ENCODE measurements around the gene TNFRSF21.

The TNFRSF21 gene

DNA sequence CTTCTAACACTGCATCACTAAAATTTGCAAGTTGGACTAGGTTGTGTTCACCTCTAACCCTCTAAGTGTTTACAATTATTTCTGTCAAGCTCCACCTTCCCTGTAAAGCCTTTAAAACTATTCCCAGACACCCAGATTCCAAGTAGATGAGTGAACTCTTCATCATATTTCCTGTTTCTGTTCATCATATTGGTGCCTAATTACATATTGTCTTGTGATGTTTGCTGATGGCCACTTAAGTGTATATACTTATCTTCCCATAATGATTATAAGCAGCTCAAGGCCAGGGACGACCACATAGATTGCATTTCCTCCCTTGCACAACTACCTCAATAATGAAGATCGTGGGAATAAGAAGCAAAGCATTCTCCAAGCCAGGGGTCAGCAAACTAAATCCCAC is 16.8 kb downstream of the TNFRSF21 start:
- WGBS, 2 experiments = 94 to 97% methylated on average over 2 of the region's 2 CpGs
- Histone ChIP-seq H3K4me1 (ENCODE audit: control insufficient read depth, insufficient read depth, low read length) (peaks cover 18% of the 10 kb centered on the region), H3K36me3 (ENCODE audit: control insufficient read depth, insufficient read depth, low read length) (no peaks in the 10 kb centered on the region), H3K27ac (ENCODE audit: insufficient read depth, low read depth, low read length, poor library complexity, severe bottlenecking) (no peak overlapping the region), H3K9me3 (ENCODE audit: control insufficient read depth, low read length) (no peaks in the 10 kb centered on the region), H3K4me3 (ENCODE audit: insufficient read depth, low read depth, low read length) (no peak overlapping the region), H3K27me3 (ENCODE audit: control insufficient read depth, insufficient read depth, low read length, poor library complexity, severe bottlenecking) (no peaks in the 10 kb centered on the region)

DNA sequence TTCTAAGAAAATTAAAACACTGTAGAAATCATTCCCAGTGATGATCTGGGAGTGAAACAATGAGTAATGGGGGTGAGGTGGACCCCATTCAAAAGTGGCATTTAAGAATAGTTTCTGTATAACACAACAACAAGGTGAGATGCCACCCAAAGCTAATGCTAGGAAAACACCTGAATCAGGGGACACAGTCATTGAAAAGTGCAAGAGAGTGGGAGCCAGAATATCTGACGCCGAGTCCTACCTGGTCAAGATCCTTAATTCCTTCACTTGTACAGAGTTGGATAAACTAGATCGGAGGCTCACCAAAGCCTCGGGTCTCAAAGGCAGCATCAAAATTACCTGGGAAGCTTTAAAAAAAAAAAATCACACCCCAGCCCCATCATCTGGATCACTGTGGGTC is 17.7 kb downstream of the TNFRSF21 start:
- Histone ChIP-seq H3K27me3 (ENCODE audit: control insufficient read depth, insufficient read depth, low read length, poor library complexity, severe bottlenecking) (no peaks in the 10 kb centered on the region), H3K36me3 (ENCODE audit: control insufficient read depth, insufficient read depth, low read length) (no peaks in the 10 kb centered on the region), H3K4me1 (ENCODE audit: control insufficient read depth, insufficient read depth, low read length) (peaks cover 18% of the 10 kb centered on the region), H3K27ac (ENCODE audit: insufficient read depth, low read depth, low read length, poor library complexity, severe bottlenecking) (no peak overlapping the region), H3K4me3 (ENCODE audit: insufficient read depth, low read depth, low read length) (no peak overlapping the region), H3K9me3 (ENCODE audit: control insufficient read depth, low read length) (no peaks in the 10 kb centered on the region)
- WGBS, 2 experiments = 91 to 93% methylated on average over 4 of the region's 4 CpGs

DNA sequence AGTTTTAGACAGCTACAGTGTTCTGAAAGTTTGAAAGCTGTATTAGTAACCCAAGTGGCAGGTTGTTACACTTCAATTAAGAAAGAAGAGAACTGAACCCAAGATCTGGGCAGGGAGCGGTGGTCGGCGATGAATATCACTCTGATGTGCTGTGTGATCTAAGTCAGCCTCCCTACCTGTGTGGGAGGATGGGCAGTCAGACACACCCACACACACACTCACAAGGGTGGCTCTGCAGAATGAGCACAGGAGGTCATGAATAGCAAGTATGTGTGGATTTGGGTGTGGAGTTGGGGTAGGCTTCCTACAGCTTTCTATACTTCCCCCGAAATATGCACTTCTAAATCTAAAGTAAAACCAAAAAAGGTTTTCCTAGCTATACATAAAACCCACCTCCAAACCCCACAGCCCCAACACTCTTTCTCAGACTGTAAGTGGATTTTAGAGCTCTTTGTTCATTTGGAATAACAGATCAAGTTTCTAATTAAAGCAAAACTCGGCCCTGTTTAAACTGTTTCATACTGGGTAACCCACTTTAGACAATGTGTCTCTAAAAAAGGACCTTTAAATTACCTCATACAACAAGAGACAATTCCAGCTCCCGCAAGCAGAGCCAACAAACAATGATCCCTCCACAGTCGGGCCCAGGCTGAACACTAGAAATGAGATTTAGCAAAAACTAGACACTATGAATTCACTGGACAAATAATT is 19.4 kb downstream of the TNFRSF21 start:
- no peak overlapping the region for H3K4me3 ChIP-seq (ENCODE audit: insufficient read depth, low read depth, low read length)
- H3K4me1 ChIP-seq (ENCODE audit: control insufficient read depth, insufficient read depth, low read length) = peaks cover 14% of the 10 kb centered on the region
- no peaks in the 10 kb centered on the region for H3K27me3 ChIP-seq (ENCODE audit: control insufficient read depth, insufficient read depth, low read length, poor library complexity, severe bottlenecking)
- H3K9me3 ChIP-seq (ENCODE audit: control insufficient read depth, low read length) = no peaks in the 10 kb centered on the region
- no peak overlapping the region for H3K27ac ChIP-seq (ENCODE audit: insufficient read depth, low read depth, low read length, poor library complexity, severe bottlenecking)
- peaks cover 5% of the 10 kb centered on the region for H3K36me3 ChIP-seq (ENCODE audit: control insufficient read depth, insufficient read depth, low read length)
- 87 to 96% methylated on average over 6 to 7 of the region's 7 CpGs for WGBS, 2 experiments

DNA sequence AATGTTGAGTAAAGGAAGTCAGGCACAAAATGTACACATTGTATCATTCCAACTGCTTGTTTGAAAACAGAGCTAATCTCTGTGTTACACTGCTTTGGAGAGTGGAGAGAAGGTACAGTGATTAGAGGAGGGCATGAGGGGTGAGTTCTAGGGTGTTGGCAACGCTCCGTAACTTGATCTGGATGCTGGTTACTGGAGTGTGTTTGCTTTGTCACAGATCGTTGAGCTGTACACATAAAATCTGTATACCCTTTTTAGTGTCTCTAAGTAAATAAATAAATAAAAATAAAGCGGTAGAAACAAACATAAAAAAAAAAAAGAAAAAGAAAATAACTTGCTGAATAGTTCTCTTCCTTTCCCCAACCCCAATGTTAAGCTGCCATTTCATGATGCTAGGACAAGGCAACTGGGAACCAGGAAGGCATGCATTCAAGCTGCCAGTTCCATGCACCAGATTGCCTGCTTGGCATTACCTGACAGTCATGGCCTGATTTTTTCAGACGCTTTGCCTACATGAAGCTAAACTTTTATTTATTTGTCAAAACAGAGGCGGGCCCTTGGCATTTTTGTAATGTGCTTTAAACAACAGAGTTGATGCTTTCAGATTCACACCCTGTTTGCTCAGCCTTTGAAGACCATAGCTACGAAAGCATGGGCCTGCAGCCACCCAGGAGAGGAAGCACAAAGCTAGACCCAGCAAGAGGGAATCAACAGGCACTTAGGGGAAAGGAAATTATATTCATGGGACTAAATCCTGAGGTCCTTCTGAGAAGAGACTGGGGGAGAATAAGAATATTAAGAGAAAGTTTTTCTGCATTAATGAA is 21.2 kb downstream of the TNFRSF21 start:
- H3K9me3 ChIP-seq (ENCODE audit: control insufficient read depth, low read length) = no peaks in the 10 kb centered on the region
- no peak overlapping the region for H3K27ac ChIP-seq (ENCODE audit: insufficient read depth, low read depth, low read length, poor library complexity, severe bottlenecking)
- H3K4me1 ChIP-seq (ENCODE audit: control insufficient read depth, insufficient read depth, low read length) = peaks cover 14% of the 10 kb centered on the region
- H3K4me3 ChIP-seq (ENCODE audit: insufficient read depth, low read depth, low read length) = no peak overlapping the region
- H3K36me3 ChIP-seq (ENCODE audit: control insufficient read depth, insufficient read depth, low read length) = peaks cover 17% of the 10 kb centered on the region
- H3K27me3 ChIP-seq (ENCODE audit: control insufficient read depth, insufficient read depth, low read length, poor library complexity, severe bottlenecking) = no peaks in the 10 kb centered on the region
- 81% methylated on average over 5 to 6 of the region's 7 CpGs for WGBS, 2 experiments

DNA sequence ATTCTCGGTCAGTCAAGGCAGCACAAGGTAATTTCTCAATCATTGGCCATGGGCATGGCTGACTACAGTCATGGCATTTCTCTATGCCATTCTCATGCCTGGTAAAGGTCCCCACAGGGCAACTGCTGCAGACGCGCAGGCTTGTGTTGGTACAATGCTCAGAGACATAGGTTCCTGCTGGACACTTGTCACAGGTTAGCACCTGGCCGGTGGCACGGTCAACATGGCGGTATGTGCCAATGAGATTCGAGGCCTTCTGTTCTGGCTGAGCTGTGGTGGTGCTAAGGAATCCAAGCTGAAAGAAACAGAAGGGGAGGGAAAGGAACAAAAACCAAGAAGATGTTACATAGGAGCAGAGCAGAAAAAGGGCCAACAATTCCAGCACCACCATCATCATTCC is 23.4 kb downstream of the TNFRSF21 start:
- 96 to 97% methylated on average over 7 of the region's 7 CpGs for WGBS, 2 experiments
- H3K36me3 ChIP-seq (ENCODE audit: control insufficient read depth, insufficient read depth, low read length) = peaks cover 17% of the 10 kb centered on the region
- H3K4me3 ChIP-seq (ENCODE audit: insufficient read depth, low read depth, low read length) = no peak overlapping the region
- no peaks in the 10 kb centered on the region for H3K27me3 ChIP-seq (ENCODE audit: control insufficient read depth, insufficient read depth, low read length, poor library complexity, severe bottlenecking)
- H3K4me1 ChIP-seq (ENCODE audit: control insufficient read depth, insufficient read depth, low read length) = peaks cover 12% of the 10 kb centered on the region
- H3K27ac ChIP-seq (ENCODE audit: insufficient read depth, low read depth, low read length, poor library complexity, severe bottlenecking) = no peak overlapping the region
- no peaks in the 10 kb centered on the region for H3K9me3 ChIP-seq (ENCODE audit: control insufficient read depth, low read length)

DNA sequence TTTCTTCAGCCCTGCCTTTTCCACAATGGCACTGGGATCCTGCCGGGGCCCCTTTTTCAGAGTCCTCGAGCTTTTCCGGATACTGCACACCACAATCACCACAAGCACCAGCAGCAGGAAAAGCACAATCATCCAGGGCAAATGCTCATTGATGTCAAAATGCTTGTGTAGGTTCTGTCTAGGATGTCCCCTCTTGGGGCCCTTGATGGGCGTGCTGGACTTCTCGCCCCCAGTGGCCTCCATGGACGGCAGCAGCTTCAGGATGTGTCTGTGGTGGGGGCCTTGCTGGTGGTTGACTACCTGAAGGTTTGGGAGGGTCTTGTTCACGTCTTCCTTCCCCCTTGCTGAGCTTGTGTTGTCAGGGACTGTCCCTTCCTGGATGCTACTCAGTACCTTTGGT is 25.7 kb downstream of the TNFRSF21 start:
- peaks cover 17% of the 10 kb centered on the region for H3K36me3 ChIP-seq (ENCODE audit: control insufficient read depth, insufficient read depth, low read length)
- peaks cover 8% of the 10 kb centered on the region for H3K4me1 ChIP-seq (ENCODE audit: control insufficient read depth, insufficient read depth, low read length)
- WGBS, 2 experiments = 93 to 98% methylated on average over 7 of the region's 7 CpGs
- H3K27ac ChIP-seq (ENCODE audit: insufficient read depth, low read depth, low read length, poor library complexity, severe bottlenecking) = no peak overlapping the region
- no peaks in the 10 kb centered on the region for H3K9me3 ChIP-seq (ENCODE audit: control insufficient read depth, low read length)
- no peak overlapping the region for H3K4me3 ChIP-seq (ENCODE audit: insufficient read depth, low read depth, low read length)
- H3K27me3 ChIP-seq (ENCODE audit: control insufficient read depth, insufficient read depth, low read length, poor library complexity, severe bottlenecking) = no peaks in the 10 kb centered on the region

DNA sequence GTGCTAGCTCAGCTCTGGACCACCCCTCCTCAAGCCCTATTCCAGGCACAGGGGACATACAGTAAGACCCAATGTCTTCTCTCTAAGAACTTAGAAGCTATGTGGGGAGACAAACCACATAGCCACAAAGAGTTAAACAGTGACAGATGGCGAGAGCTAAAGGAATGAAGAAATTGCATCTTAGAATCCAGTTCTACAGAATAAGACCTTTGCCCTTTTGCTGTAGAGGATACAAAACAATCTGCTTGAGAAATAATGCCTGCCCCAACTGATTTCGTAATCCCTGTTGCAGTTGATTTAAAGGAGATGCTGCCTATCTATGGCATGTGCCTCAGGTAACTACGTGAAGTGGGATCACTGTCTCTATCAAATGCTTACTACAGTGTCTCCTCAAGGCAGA is 31.2 kb downstream of the TNFRSF21 start:
- 89 to 93% methylated on average over 3 of the region's 3 CpGs for WGBS, 2 experiments
- H3K9me3 ChIP-seq (ENCODE audit: control insufficient read depth, low read length) = no peaks in the 10 kb centered on the region
- H3K27me3 ChIP-seq (ENCODE audit: control insufficient read depth, insufficient read depth, low read length, poor library complexity, severe bottlenecking) = no peaks in the 10 kb centered on the region
- H3K36me3 ChIP-seq (ENCODE audit: control insufficient read depth, insufficient read depth, low read length) = peaks cover 3% of the 10 kb centered on the region
- no peak overlapping the region for H3K27ac ChIP-seq (ENCODE audit: insufficient read depth, low read depth, low read length, poor library complexity, severe bottlenecking)
- peaks cover 4% of the 10 kb centered on the region for H3K4me1 ChIP-seq (ENCODE audit: control insufficient read depth, insufficient read depth, low read length)
- H3K4me3 ChIP-seq (ENCODE audit: insufficient read depth, low read depth, low read length) = no peak overlapping the region

DNA sequence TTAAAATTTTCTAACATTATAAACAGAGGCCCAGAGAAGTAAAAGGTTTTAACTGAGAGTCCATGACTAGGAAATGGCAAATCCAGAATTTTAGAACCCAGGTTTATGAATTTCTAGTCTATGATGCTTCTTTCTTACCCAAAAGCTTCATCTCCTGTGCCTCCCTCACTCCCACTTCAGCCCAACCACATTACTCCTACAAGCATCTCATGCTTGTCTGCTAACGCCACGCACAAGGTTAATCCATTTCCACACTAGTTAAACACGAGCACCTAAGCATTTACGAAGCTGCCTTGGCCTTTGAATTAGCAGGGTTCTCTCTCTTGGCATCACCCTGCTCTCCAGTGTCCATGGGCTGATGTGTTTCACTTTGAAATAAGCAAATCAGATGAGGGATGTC is 32.0 kb downstream of the TNFRSF21 start:
- Histone ChIP-seq H3K4me1 (ENCODE audit: control insufficient read depth, insufficient read depth, low read length) (peaks cover 4% of the 10 kb centered on the region), H3K27ac (ENCODE audit: insufficient read depth, low read depth, low read length, poor library complexity, severe bottlenecking) (no peak overlapping the region), H3K9me3 (ENCODE audit: control insufficient read depth, low read length) (no peaks in the 10 kb centered on the region), H3K4me3 (ENCODE audit: insufficient read depth, low read depth, low read length) (no peak overlapping the region), H3K27me3 (ENCODE audit: control insufficient read depth, insufficient read depth, low read length, poor library complexity, severe bottlenecking) (no peaks in the 10 kb centered on the region), H3K36me3 (ENCODE audit: control insufficient read depth, insufficient read depth, low read length) (peaks cover 3% of the 10 kb centered on the region)
- 94 to 95% methylated on average over 4 of the region's 4 CpGs for WGBS, 2 experiments

DNA sequence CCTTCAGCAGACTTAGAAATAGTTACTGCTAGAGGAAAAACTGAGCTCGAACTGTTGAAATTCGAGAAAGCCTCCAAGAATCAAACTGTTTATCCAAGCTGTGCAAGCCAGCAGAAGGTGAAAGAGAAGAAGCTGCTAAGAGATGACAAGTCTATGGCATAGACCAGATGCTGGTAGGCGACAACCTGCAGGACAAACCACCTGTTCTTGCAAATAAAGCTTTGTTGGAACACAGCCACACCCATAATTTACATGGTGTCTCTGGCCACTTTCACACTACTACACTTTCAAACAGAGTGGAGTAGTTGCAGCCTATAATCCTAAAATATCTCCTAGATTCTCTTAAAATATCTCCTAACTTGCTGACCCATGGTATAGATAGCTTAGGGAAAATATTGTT is 33.3 kb downstream of the TNFRSF21 start:
- Histone ChIP-seq H3K4me3 (ENCODE audit: insufficient read depth, low read depth, low read length) (no peak overlapping the region), H3K27ac (ENCODE audit: insufficient read depth, low read depth, low read length, poor library complexity, severe bottlenecking) (no peak overlapping the region), H3K36me3 (ENCODE audit: control insufficient read depth, insufficient read depth, low read length) (peaks cover 3% of the 10 kb centered on the region), H3K4me1 (ENCODE audit: control insufficient read depth, insufficient read depth, low read length) (peaks cover 4% of the 10 kb centered on the region), H3K9me3 (ENCODE audit: control insufficient read depth, low read length) (no peaks in the 10 kb centered on the region), H3K27me3 (ENCODE audit: control insufficient read depth, insufficient read depth, low read length, poor library complexity, severe bottlenecking) (no peaks in the 10 kb centered on the region)
- 85 to 97% methylated on average over 3 of the region's 3 CpGs for WGBS, 2 experiments

DNA sequence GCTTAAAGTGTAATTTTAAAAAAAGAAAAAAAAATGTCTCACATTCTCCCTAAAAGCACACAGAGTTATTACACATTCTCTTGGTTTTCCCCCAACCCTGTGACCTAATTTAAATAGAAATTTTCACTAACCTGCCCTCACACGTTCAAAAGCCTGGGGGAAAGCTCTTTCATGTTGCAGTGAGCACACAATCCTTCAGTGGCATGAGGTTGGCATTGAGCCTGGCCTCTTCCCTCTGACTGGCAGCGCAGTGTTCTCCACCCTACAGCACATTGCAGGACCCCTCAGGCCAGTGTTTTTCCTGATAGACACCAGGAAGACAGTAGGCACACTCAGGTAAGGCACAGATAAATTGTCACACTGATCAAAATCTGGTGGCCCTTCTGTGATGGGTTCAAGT is 34.1 kb downstream of the TNFRSF21 start:
- Histone ChIP-seq H3K4me3 (ENCODE audit: insufficient read depth, low read depth, low read length) (no peak overlapping the region), H3K4me1 (ENCODE audit: control insufficient read depth, insufficient read depth, low read length) (peaks cover 4% of the 10 kb centered on the region), H3K27me3 (ENCODE audit: control insufficient read depth, insufficient read depth, low read length, poor library complexity, severe bottlenecking) (no peaks in the 10 kb centered on the region), H3K9me3 (ENCODE audit: control insufficient read depth, low read length) (no peaks in the 10 kb centered on the region), H3K27ac (ENCODE audit: insufficient read depth, low read depth, low read length, poor library complexity, severe bottlenecking) (no peak overlapping the region), H3K36me3 (ENCODE audit: control insufficient read depth, insufficient read depth, low read length) (peaks cover 3% of the 10 kb centered on the region)
- 94 to 100% methylated on average over 2 of the region's 2 CpGs for WGBS, 2 experiments

All from ectodermal cell (in vitro differentiated cells).